Ectodermal cell (in vitro differentiated cells): ENCODE results near the gene MYL7.

Experiments used
- H3K27ac ChIP-seq: 2 replicates; pipeline ENCODE4 v1.7.0; 2013; ENCODE audit warnings: mild to moderate bottlenecking, low read depth, low read length; ENCODE audit not compliant: insufficient read depth, poor library complexity, severe bottlenecking
- H3K27me3 ChIP-seq: 2 replicates; pipeline ENCODE4 v1.7.0; 2013; ENCODE audit warnings: mild to moderate bottlenecking, low read length; ENCODE audit not compliant: insufficient read depth, control insufficient read depth, poor library complexity, severe bottlenecking
- H3K36me3 ChIP-seq: one replicate; pipeline ENCODE4 v1.7.0; 2013; ENCODE audit warnings: low read length; ENCODE audit not compliant: control insufficient read depth, insufficient read depth
- H3K4me1 ChIP-seq: one replicate; pipeline ENCODE4 v1.7.0; 2013; ENCODE audit warnings: low read length; ENCODE audit not compliant: control insufficient read depth, insufficient read depth
- H3K4me3 ChIP-seq: 2 replicates; pipeline ENCODE4 v1.7.0; 2013; ENCODE audit warnings: low read depth, low read length, control low read depth; ENCODE audit not compliant: insufficient read depth
- H3K9me3 ChIP-seq: 2 replicates; pipeline ENCODE4 v1.7.0; 2013; ENCODE audit warnings: mild to moderate bottlenecking, low read length, moderate library complexity; ENCODE audit not compliant: control insufficient read depth
- WGBS, 2 experiments: methylation state at CpG; one replicate each; pipeline ENCODE4 v1.1.7; 2013; ENCODE audit warnings: missing lambda C conversion rate in 2 of 2; 5-methylcytosine and 5-hydroxymethylcytosine counted together

MYL7 gene

GRCh38 chr7:44097064-44097932 lies 43.8 kb downstream of the MYL7 start:
- Histone ChIP-seq H3K4me1 (peaks cover 6% of the 10 kb centered on the region), H3K36me3 (no peaks in the 10 kb centered on the region), H3K27me3 (no peaks in the 10 kb centered on the region), H3K4me3 (no peak overlapping the region), H3K27ac (no peak overlapping the region), H3K9me3 (no peaks in the 10 kb centered on the region)
- 90 to 91% methylated on average over 9 of the region's 9 CpGs for WGBS, 2 experiments

GRCh38 chr7:44096326-44096881 lies 44.7 kb downstream of the MYL7 start:
- Histone ChIP-seq H3K36me3 (no peaks in the 10 kb centered on the region), H3K4me3 (no peak overlapping the region), H3K27me3 (no peaks in the 10 kb centered on the region), H3K9me3 (no peaks in the 10 kb centered on the region), H3K4me1 (peaks cover 6% of the 10 kb centered on the region), H3K27ac (no peak overlapping the region)
- 88% methylated on average over 8 of the region's 8 CpGs for WGBS, 2 experiments

- Histone ChIP-seq H3K27ac (no peak overlapping the region), H3K36me3 (no peaks in the 10 kb centered on the region), H3K4me3 (no peak overlapping the region), H3K4me1 (peaks cover 2% of the 10 kb centered on the region), H3K27me3 (no peaks in the 10 kb centered on the region), H3K9me3 (no peaks in the 10 kb centered on the region)
- 94 to 96% methylated on average over 3 of the region's 3 CpGs for WGBS, 2 experiments
Observed at GRCh38 chr7:44095781-44096180, 45.4 kb downstream of the MYL7 start.

GRCh38 chr7:44094883-44095592 lies 46.1 kb downstream of the MYL7 start:
- WGBS, 2 experiments, result 88 to 90% methylated on average over 2 of the region's 2 CpGs
- H3K27ac ChIP-seq, result no peak overlapping the region
- H3K36me3 ChIP-seq, result no peaks in the 10 kb centered on the region
- no peaks in the 10 kb centered on the region for H3K4me1 ChIP-seq
- H3K9me3 ChIP-seq, result no peaks in the 10 kb centered on the region
- no peak overlapping the region for H3K4me3 ChIP-seq
- H3K27me3 ChIP-seq, result no peaks in the 10 kb centered on the region

GRCh38 chr7:44094365-44094764 lies 46.8 kb downstream of the MYL7 start:
- 77 to 92% methylated on average over 2 of the region's 2 CpGs for WGBS, 2 experiments
- no peak overlapping the region for H3K27ac ChIP-seq
- H3K4me1 ChIP-seq, result no peaks in the 10 kb centered on the region
- H3K36me3 ChIP-seq, result no peaks in the 10 kb centered on the region
- no peak overlapping the region for H3K4me3 ChIP-seq
- H3K27me3 ChIP-seq, result no peaks in the 10 kb centered on the region
- no peaks in the 10 kb centered on the region for H3K9me3 ChIP-seq

- no peaks in the 10 kb centered on the region for H3K9me3 ChIP-seq
- WGBS, 2 experiments, result 87 to 89% methylated on average over 6 of the region's 6 CpGs
- H3K36me3 ChIP-seq, result no peaks in the 10 kb centered on the region
- H3K27ac ChIP-seq, result no peak overlapping the region
- no peaks in the 10 kb centered on the region for H3K4me1 ChIP-seq
- no peaks in the 10 kb centered on the region for H3K27me3 ChIP-seq
- H3K4me3 ChIP-seq, result no peak overlapping the region
Observed at GRCh38 chr7:44093102-44093641, 48.0 kb downstream of the MYL7 start.
